Cardiac septum (tissue), 1 donor: ENCODE measurements around the gene TCAIM. TPM values are rescaled to one million over a fixed set of nuclear protein-coding genes. Genes with fewer than 3 reads are reported as not detected.
A peak's percentile ranks its signal among the peaks of the same experiment; 100 is the strongest.

Source experiments
- DNase-seq: peaks from one replicate; pipeline ENCODE4 v3.0.0-alpha.2; 2020; ENCODE audit warnings: low spot score
- intact Hi-C: fragments of 100-400 bp; cut with DNase I; formaldehyde crosslinking; loops from one replicate; pipeline ENCODE4 v1.14.0; 2022
- total RNA-seq: library from RNA; stranded (reverse); fragmentation: NEBNext Ultra II Directional; extraction: Animal tissue kit (Norgen Biotek cat#: 25700); gene quantifications from one replicate; pipeline ENCODE4 v1.2.1, GENCODE V29; 2021
- donor health status: DM: no; HTN: no; CAD: no.

Gene TCAIM
- total RNA-seq, 1 donor from 2014 or later = 36.5 TPM

GRCh38 chr3:44434834-44435510 is 96.4 kb downstream of the TCAIM start:
- intact Hi-C loops = no loop called here
- peak; percentile 17 for DNase-seq

GRCh38 chr3:44436181-44436580 is 97.6 kb downstream of the TCAIM start:
- intact Hi-C loops = no loop called here
- peak; percentile 38 for DNase-seq

- no peak for DNase-seq
- intact Hi-C loops = loop anchor here (2.0 kb wide), 1 partner anchor 99 kb away; the partner anchor contains the start of gene TCAIM
Measured at GRCh38 chr3:44437800-44438199, 99.2 kb downstream of the TCAIM start.

GRCh38 chr3:44439499-44440295 is 101.1 kb downstream of the TCAIM start:
- DNase-seq = peak; percentile 89
- intact Hi-C loops = loop anchor here (2.0 kb wide), 1 partner anchor 101 kb away; the partner anchor contains the start of gene TCAIM

GRCh38 chr3:44442596-44443309 is 104.2 kb downstream of the TCAIM start:
- peak; percentile 66 for DNase-seq
- intact Hi-C loops = no loop called here

GRCh38 chr3:44444437-44444836 is 105.9 kb downstream of the TCAIM start:
- intact Hi-C loops = no loop called here

GRCh38 chr3:44444896-44445691 is 106.5 kb downstream of the TCAIM start:
- intact Hi-C loops = no loop called here

More at GRCh38 chr3:44444437-44444836, 105.9 kb downstream of the TCAIM start:
- peak; percentile 64 for DNase-seq

GRCh38 chr3:44445786-44446185 is 107.2 kb downstream of the TCAIM start:
- no peak for DNase-seq
- intact Hi-C loops = no loop called here

More at GRCh38 chr3:44444896-44445691, 106.5 kb downstream of the TCAIM start:
- peak; percentile 61 for DNase-seq

GRCh38 chr3:44446929-44447328 is 108.4 kb downstream of the TCAIM start:
- DNase-seq = no peak
- intact Hi-C loops = no loop called here

GRCh38 chr3:44451441-44451840 is 112.9 kb downstream of the TCAIM start:
- intact Hi-C loops = no loop called here
- DNase-seq = no peak

GRCh38 chr3:44454258-44454657 is 115.7 kb downstream of the TCAIM start:
- no peak for DNase-seq
- intact Hi-C loops = no loop called here

- no peak for DNase-seq
- intact Hi-C loops = no loop called here
Measured at GRCh38 chr3:44455318-44455717, 116.8 kb downstream of the TCAIM start.

Other genes with a start within 250 kb of the TCAIM start
- not detected for gene TOPAZ1, start 96.9 kb upstream of the TCAIM start, total RNA-seq
- gene ZNF445, start 138.9 kb downstream of the TCAIM start, total RNA-seq = 16.7 TPM
- gene ZKSCAN7, start 216.4 kb downstream of the TCAIM start, total RNA-seq = 2.3 TPM
- gene ZNF660, start 246.2 kb downstream of the TCAIM start, total RNA-seq = 1.8 TPM